ENCODE results near the gene TMEM204. TPM values are rescaled to one million over a fixed set of nuclear protein-coding genes. Genes with fewer than 3 reads are reported as not detected.
A peak's percentile ranks its signal among the peaks of the same experiment; 100 is the strongest.

TMEM204 gene
- total RNA-seq, 1 experiment from 2014 or later, result not detected

DNA sequence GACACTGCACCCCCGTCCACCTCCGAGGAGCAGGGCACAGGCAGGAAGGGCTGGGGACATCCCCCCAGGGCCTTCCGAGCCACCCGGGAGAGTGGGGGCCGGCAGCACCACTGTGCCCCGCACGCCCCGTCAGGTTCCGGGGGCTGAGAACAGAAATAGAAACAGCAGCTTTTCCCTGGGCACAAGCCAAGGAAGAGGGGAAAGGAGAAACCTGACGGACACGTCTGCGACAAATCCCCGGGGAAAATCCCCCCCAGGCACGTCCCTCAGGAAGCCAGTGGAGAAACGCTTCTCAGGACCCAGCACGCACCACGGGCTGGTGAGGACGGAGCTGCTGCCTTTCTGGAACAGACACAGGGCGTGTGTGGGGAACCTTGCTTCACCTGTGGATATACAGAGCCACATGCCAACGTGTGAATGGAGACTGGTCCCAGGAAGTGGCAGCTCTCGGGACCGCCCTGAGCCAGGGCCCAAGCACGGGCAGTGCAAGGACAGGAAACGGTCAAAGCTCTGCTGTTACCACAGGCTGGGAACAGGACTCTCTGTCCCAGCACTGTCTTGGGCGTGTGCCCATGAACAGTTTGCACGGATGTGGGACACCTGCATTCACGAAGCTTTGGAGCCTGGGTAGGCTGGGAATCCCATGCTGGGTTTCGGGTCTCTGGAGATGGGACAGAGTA is 1.2 kb upstream of the TMEM204 start:
- in situ Hi-C loops (cut with HindIII; ENCODE audit: low pct_unique_long_range_greater_than_20kb, low sequenced_read_pairs), result no loop called here
- DNase-seq (ENCODE audit: low read depth), result no peak

DNA sequence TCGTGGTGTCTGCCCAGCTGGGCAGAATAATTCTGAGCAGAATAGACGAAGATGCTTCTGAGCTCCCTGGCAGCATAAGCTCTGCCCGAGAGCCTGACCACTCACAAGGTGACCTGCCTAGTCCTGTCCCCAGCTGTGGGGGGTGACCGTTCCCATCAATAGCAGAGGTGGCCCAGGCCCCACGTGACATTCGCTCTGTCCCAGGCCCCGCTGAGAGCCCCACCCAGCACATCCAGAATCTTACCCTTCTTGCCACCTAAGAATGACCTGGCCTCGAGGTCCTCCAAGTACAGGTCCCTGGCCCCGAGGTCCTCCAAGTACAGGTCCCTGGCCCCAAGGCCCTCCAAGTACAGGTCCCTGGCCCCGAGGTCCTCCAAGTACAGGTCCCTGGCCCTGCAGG is 695 bp upstream of the TMEM204 start:
- in situ Hi-C loops (cut with HindIII; ENCODE audit: low pct_unique_long_range_greater_than_20kb, low sequenced_read_pairs), result no loop called here
- no peak for DNase-seq (ENCODE audit: low read depth)

DNA sequence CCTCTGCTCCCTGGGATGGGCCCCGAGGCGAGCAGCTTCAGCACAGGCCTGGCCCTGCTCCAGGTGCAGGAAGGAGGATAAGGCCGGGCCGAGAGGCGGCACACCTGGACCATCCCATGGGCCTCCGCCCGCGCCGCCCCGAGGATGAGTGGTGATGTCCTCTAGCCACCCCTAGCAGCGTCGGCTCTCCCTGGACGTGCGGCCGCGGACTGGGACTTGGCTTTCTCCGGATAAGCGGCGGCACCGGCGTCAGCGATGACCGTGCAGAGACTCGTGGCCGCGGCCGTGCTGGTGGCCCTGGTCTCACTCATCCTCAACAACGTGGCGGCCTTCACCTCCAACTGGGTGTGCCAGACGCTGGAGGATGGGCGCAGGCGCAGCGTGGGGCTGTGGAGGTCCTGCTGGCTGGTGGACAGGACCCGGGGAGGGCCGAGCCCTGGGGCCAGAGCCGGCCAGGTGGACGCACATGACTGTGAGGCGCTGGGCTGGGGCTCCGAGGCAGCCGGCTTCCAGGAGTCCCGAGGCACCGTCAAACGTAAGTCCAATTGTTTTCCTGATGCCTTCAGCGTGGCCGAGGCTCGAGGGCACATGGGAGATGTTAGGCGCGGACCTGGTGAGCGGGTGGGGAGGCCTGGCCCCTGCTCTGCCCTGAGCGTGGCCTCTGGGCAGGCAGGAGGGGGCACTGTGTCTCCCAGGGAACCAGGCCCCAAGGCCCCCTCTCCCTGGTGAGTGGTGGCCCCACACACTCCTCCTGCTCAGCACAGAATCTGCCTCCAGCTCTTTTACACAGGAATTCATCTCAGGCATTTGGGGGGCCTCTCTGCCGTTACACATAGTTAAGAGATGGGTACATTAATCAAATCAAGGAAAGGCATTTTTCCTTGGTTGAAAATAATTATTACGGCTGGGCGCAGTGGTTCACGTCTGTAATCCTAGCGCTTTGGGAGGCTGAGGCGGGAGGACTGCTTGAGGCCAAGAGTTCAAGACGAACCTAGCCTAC is 855 bp downstream of the TMEM204 start:
- no peak for DNase-seq (ENCODE audit: low read depth)
- in situ Hi-C loops (cut with HindIII; ENCODE audit: low pct_unique_long_range_greater_than_20kb, low sequenced_read_pairs), result no loop called here

DNA sequence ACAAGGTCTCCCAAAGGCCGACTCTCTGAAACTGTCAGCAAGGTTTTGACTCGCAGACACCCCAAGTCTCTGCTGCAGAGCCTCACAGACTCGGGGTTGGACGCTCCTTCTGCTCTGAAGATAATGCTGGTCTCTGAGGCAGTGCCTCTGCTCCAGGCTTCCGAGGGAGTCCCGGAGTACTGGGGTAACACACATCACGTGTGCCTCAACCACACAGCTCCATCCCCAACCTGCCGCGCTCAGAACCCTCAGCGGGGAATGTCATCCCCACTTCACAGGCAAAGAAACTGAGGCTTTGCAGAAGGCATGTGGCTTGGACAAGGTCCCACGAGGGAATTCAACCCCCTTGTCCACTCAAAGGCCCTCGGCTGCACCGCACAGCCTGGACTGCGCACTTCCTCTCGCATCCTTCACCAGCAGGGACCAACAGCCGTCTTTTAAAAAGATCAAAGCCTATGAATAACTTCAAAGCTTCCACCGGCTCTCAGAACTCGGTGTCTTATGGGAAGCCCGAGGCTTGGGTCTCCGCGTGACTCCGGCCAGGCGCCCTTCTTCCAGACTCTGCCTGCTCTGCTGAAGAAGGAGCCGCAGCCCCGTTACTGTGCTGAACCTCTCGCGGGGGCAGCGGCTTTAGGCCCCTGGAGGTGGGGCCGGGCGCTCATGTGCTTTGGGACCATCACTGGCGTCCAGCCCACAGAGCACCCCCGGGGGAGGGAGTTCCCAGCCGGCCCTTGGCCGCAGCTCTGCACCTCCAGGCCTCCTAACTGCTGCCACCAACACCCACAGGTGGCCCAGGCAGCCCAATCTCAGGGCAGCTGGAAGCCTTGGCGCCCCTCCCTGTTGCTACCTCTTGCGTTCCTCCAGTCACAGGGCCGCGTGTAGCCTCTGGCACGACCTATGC is 2.2 kb downstream of the TMEM204 start:
- in situ Hi-C loops (cut with HindIII; ENCODE audit: low pct_unique_long_range_greater_than_20kb, low sequenced_read_pairs), result no loop called here
- no peak for DNase-seq (ENCODE audit: low read depth)

DNA sequence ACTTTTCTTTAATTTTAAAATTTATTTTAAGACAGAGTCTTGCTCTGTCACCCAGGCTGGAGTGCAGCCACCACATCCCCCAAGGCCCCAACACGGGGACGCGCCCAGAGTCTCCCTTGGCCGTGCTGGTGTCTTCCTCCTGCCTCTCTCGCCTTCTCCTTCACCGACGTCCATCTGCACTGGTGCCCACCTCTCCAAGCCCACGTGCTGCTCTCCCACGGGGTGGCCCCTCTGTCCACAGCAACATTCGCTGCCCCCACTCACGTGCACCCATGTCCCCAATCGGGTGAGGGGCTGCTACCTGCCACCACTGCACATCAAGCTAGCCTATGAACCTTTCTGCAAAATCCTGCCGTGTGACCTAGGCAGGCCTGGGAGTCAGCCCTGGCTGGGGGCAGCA is 3.1 kb downstream of the TMEM204 start:
- no peak for DNase-seq (ENCODE audit: low read depth)
- in situ Hi-C loops (cut with HindIII; ENCODE audit: low pct_unique_long_range_greater_than_20kb, low sequenced_read_pairs), result no loop called here

DNA sequence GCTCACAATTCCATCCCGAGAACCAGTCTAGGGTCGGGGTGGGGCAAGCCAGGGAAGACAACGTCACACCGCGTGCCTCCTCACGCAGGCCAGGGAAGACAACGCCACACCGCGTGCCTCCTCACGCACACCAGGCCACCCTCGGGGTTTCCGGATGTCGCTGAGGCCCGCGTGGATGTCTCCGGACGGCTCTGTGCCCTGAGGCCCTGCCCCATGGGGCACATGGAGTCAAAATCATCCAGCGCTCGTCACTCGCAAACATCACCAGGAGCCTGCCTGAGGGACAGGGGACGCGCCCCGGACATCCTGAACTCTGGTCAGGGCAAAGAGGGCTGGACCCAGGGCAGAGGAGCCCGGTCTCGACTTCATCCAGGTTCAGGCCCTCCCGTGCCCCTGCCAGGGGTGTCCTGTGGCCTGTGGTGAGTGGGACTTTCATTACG is 3.7 kb downstream of the TMEM204 start:
- in situ Hi-C loops (cut with HindIII; ENCODE audit: low pct_unique_long_range_greater_than_20kb, low sequenced_read_pairs), result no loop called here
- DNase-seq (ENCODE audit: low read depth), result no peak

DNA sequence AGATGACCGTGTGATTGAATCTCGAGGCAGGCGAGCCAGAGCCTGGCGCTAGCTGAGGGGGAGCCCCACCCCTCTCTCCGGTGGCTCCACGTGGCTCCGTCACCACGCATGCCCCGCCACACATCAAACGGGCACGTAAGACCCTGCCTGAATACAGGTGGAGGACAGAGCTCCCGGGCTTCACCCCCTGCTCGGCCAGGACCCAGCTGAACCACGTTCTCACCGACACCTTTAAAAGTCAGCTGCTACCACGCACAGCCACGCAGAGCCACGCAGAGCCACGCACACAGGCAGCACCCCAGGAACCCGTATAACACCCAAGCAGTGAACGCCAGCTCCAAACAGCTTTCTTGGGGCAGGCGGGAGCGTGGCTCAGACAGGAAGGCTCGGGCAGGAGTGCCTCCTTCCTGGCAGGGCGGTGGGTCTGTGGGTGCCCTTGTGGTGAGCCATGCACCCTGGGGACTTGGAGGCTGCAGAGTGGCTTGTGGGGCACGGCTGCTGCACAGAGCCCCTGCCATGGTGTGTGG is 4.4 kb downstream of the TMEM204 start:
- in situ Hi-C loops (cut with HindIII; ENCODE audit: low pct_unique_long_range_greater_than_20kb, low sequenced_read_pairs), result no loop called here
- DNase-seq (ENCODE audit: low read depth), result no peak

DNA sequence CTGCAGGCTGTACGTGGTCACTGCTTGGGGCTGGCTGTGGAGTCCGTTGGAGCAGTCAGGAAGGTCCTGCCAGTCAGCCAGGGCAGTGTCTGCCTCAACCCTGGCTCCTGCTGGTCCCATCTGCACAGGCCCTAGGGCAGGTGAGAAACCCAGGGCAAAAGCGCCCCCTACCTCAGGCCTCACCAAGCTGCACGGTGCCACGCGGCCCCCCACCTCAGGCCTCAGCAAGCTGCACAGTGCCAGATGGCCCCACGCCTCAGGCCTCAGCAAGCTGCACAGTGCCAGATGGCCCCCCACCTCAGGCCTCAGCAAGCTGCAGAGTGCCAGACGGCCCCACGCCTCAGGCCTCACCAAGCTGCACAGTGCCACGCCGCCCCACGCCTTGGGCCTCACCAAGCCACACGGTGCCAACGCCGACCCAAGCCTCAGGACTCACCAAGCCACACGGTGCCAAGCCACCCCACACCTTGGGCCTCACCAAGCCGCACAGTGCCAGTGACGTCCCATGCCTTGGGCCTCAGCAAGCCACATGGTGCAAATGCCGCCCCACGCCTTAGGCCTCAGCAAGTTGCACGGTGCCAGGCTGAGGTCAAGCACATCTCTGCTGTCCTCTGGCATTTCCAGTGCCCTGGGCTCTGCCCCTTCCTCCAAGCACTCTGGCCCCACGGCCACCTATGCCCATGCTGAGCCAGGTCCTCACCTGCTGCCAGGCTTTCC is 5.5 kb downstream of the TMEM204 start:
- no peak for DNase-seq (ENCODE audit: low read depth)
- in situ Hi-C loops (cut with HindIII; ENCODE audit: low pct_unique_long_range_greater_than_20kb, low sequenced_read_pairs), result no loop called here

DNA sequence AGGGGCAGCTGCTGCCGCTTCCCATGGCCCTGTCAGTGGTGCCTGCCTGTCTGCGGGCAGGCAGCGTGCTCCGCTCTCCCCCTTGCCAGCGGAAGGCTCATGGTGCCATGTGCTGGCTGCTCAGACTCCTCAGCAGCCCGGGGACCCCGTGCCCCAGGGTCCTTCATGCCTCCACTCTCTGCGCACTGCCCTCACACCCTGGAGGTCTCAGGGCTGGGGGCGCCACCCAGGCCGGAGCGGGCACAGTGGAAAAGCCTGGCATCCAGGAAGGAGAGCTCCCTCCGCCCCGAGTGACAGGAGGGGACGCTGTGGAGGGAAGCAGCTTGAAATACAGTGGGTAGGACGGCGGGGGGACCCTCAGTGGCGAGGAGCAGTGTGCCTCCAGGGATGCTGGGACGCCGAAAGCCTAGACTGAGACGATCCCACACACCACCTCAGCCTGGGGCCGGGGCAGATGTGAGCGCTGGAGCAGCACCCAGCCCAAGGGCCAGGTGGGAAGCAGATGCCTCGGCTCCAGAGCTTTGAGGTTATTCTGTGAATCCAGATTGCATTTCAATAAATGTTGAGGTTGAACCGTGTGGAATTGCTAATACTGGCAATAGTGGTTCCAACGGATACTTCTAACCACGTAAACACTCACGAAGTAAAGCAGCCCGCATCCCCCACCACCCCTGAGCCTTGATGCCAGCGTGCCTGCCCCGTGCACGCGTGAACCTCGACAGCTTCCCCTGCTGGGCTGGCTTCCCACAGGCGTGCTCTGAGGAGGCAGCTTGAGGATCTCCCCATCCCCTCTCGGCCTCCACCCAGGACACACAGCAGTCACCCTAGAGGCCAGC is 6.5 kb downstream of the TMEM204 start:
- DNase-seq (ENCODE audit: low read depth), result no peak
- in situ Hi-C loops (cut with HindIII; ENCODE audit: low pct_unique_long_range_greater_than_20kb, low sequenced_read_pairs), result no loop called here

DNA sequence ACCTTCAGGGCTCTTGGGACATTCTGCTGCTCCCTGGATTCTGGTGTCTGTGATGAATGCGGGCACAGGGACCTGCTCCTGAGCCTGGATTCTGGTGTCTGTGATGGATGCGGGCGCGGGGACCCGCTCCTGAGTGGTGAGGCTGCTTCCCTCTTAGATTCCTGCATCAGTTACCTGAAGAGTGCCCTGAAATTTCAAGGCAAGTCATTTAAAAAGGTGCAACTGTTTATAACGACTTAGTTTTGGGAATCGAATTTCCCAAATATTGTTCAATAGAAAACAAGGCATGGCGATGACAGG is 7.0 kb downstream of the TMEM204 start:
- no peak for DNase-seq (ENCODE audit: low read depth)
- in situ Hi-C loops (cut with HindIII; ENCODE audit: low pct_unique_long_range_greater_than_20kb, low sequenced_read_pairs), result no loop called here

DNA sequence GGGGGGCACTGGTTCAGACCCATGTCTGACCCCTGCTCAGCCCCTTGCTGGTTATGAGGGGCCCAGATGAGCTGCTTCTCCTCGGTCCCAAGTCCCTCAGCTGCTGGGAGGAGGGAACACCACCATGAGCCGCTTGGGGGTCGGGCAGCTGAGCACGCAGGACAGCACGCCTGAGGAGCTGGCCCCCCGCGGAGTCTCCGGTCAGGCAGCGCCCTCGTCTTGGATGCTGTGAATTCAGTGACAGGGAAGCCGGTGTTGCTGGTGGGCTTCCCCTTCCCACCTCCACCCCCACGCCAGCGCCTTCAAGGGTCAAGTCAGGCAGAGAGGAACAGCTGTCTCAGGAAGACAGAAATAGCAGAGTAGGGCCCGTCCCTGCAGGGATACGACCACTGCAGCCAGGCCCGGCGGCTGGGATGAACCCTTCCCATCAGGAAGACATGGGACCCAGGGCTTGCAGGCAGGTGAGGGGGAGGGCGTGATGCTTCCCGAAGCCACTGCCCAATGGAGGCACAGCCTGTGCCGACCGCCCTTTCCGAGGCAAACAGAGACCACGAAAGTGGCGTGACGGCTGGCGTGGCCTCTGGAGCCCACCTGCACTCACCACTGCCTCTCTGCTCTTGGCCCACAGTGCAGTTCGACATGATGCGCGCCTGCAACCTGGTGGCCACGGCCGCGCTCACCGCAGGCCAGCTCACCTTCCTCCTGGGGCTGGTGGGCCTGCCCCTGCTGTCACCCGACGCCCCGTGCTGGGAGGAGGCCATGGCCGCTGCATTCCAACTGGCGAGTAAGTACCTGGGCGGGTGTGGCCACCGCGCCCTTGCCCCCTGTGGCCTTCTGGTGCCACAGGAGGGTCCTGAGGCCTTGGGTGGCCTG is 8.1 kb downstream of the TMEM204 start:
- in situ Hi-C loops (cut with HindIII; ENCODE audit: low pct_unique_long_range_greater_than_20kb, low sequenced_read_pairs), result no loop called here
- no peak for DNase-seq (ENCODE audit: low read depth)

DNA sequence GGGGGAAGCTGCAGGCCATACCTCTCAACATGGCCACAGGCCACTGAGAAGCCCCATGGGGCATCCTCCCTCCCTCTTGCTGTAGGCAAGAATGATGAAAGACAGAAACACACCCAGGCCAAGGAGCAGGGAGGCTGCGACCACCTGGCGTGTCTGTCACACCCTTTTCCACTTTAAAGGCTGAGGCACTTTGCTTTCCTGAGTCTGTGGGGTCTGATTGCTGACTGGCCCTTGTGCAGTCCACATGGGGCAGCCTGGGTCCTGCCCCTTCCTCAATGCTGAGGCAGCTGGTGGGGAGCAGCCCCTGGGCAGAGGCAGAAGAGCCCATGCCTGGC is 8.7 kb downstream of the TMEM204 start:
- in situ Hi-C loops (cut with HindIII; ENCODE audit: low pct_unique_long_range_greater_than_20kb, low sequenced_read_pairs), result no loop called here
- DNase-seq (ENCODE audit: low read depth), result no peak

DNA sequence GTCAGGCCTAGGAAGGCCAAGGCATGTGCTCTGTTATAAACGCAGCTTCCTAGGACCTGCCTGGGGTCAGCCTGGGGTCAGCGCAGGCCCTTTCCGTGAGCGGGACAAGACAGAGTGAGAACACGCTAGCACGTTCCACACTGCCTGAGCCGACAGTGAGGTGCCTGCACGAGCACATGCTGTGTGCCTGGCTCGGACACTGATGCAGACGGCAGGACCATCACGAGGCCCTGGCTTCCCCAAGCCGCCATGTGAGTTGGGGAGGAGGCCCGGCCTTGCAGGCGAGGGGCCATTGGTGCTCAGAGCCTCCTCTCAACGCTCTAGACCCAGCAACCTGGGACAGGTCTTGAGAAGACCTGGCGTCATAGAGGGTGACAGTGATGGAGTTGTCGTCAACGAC is 9.1 kb downstream of the TMEM204 start:
- in situ Hi-C loops (cut with HindIII; ENCODE audit: low pct_unique_long_range_greater_than_20kb, low sequenced_read_pairs), result no loop called here

DNA sequence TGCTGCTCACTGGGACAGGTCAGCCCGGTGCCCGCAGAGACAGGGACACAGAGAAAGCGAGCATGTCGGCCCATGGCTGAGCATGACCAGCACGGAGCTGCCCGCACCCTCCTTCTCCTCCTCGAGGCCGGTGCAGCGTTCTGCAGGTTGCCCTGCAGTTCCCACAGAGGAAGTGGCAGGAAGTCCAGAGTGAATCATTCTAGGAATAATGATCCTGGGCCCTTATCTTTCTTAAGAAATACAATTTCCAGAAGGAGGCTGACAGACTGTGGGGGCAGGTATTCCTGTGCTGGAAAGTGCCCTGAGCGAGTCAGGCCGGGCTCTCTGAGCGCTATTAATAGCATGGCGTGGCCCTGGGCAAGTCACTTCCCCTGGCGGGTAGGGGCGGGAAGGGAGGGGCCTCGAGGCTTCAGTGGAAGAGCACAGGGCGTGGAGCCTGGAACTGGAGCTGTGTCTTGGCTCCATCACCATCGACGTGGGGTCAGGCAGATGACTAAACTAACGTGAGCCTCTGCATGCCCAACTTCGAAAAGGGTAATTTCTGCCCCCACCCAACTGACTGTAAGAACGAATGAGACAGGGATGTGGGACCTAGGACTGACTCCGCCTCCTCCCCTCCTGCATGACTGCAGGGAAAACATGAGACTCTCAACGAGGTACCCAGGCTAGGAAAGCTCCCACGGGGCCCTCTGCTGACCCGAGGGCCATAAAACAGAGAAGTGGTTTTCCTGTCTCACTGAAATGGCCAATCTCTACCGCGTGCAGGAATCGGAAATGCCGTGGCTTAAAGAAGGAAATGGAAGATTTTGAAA is 9.8 kb downstream of the TMEM204 start:
- DNase-seq (ENCODE audit: low read depth), result peak; percentile 64

More for the DNA sequence above, 9.1 kb downstream of the TMEM204 start:
- no peak for DNase-seq (ENCODE audit: low read depth)

More for the DNA sequence above, 9.8 kb downstream of the TMEM204 start:
- in situ Hi-C loops (cut with HindIII; ENCODE audit: low pct_unique_long_range_greater_than_20kb, low sequenced_read_pairs), result no loop called here
